ENCODE results near the gene VRK1.

DNA sequence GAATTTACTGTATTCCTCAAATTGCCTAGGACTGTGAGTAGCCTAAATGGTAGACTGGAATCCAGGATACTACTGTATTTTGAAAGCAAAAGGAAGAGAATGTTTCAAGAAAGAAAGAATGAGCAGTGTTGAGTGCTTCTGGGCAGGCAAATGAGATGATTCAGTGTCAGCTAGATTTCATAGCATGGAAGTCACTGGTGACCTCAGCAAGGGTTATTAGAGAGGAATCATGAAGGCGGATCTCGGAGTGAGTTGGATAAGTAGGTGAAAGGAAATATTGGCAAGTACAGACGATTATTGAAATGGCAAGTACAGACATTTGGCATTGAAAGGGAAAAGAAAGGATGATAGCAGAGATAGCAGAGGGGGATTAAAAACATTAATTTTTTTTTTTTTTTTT is 27.1 kb downstream of the VRK1 start:
- TF ChIP-seq, protein P1, sequence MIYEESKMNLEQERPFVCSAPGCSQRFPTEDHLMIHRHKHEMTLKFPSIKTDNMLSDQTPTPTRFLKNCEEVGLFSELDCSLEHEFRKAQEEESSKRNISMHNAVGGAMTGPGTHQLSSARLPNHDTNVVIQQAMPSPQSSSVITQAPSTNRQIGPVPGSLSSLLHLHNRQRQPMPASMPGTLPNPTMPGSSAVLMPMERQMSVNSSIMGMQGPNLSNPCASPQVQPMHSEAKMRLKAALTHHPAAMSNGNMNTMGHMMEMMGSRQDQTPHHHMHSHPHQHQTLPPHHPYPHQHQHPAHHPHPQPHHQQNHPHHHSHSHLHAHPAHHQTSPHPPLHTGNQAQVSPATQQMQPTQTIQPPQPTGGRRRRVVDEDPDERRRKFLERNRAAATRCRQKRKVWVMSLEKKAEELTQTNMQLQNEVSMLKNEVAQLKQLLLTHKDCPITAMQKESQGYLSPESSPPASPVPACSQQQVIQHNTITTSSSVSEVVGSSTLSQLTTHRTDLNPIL (CRISPR knock-in tag; IDR thresholded peaks at IDR 0.05; ENCODE audit: low read depth) = no peak
- TF ChIP-seq TOX (CRISPR knock-in tag; IDR thresholded peaks at IDR 0.05; ENCODE audit: borderline replicate concordance) (no peak), ZNF8 (CRISPR knock-in tag; IDR thresholded peaks at IDR 0.05) (no peak), ZFP30 (CRISPR knock-in tag; IDR thresholded peaks at IDR 0.05) (no peak), ZC3H10 (CRISPR knock-in tag; IDR thresholded peaks at IDR 0.05) (no peak), GLIS3 (CRISPR knock-in tag; IDR thresholded peaks at IDR 0.05) (no peak), RARB (CRISPR knock-in tag; IDR thresholded peaks at IDR 0.05) (no peak)
- TF ChIP-seq, protein P2, sequence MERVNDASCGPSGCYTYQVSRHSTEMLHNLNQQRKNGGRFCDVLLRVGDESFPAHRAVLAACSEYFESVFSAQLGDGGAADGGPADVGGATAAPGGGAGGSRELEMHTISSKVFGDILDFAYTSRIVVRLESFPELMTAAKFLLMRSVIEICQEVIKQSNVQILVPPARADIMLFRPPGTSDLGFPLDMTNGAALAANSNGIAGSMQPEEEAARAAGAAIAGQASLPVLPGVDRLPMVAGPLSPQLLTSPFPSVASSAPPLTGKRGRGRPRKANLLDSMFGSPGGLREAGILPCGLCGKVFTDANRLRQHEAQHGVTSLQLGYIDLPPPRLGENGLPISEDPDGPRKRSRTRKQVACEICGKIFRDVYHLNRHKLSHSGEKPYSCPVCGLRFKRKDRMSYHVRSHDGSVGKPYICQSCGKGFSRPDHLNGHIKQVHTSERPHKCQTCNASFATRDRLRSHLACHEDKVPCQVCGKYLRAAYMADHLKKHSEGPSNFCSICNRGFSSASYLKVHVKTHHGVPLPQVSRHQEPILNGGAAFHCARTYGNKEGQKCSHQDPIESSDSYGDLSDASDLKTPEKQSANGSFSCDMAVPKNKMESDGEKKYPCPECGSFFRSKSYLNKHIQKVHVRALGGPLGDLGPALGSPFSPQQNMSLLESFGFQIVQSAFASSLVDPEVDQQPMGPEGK (CRISPR knock-in tag; IDR thresholded peaks at IDR 0.05; ENCODE audit: borderline replicate concordance) = no peak

Data from SK-N-SH treated with all-trans-retinoic acid at 6 μM for 48 hours (cell line).